ENCODE measurements around the gene TMPRSS3. TPM values are rescaled to one million over a fixed set of nuclear protein-coding genes. Genes with fewer than 3 reads are reported as not detected.

Gene TMPRSS3
- total RNA-seq, 3 donors from 2014 or later: 9.2 to 27.2 TPM; not detected in 1

GRCh38 chr21:42443181-42443785 is 47.4 kb upstream of the TMPRSS3 start:
- intact Hi-C loops (cut with DNase I; ENCODE audit: low total_unique reads): no loop called here
- DNase-seq (ENCODE audit: low spot score in 2 of 2): no peak
- Histone ChIP-seq H3K27ac (no peak overlapping the region), H3K4me1 (no peaks in the 10 kb centered on the region), H3K27me3 (no peaks in the 10 kb centered on the region), H3K4me3 (no peak overlapping the region), H3K9me3 (no peaks in the 10 kb centered on the region), H3K36me3 (no peaks in the 10 kb centered on the region)
- TF ChIP-seq POLR2AphosphoS5 (IDR thresholded peaks at IDR 0.05): no peak
- TF ChIP-seq CTCF (IDR thresholded peaks at IDR 0.05): no peak
- TF ChIP-seq POLR2A (IDR thresholded peaks at IDR 0.05): no peak

DNA sequence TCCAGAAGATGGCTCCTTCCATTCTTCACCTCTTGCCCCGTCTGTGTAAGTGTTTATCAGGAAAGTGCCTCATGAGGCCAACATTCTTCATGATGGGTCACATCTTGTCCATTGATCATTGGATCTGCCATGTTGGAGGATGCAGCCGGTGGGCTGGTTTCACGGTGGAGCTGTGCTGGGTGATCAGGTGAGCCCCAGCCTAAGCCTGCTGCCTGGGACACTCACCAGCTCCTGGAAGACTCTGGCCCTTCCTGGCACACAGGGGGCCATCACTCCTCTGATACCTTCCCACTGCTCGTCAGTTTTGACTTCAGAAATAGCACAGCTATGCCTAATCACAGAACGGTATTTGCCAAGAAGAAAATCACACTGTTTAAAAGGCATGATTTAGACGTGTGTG is 46.1 kb upstream of the TMPRSS3 start:
- Histone ChIP-seq H3K9me3 (no peaks in the 10 kb centered on the region), H3K4me1 (no peaks in the 10 kb centered on the region), H3K27me3 (peaks cover 0 to 6% of the 10 kb centered on the region in 2 donors), H3K36me3 (no peaks in the 10 kb centered on the region), H3K27ac (no peak overlapping the region), H3K4me3 (no peak overlapping the region)
- intact Hi-C loops (cut with DNase I; ENCODE audit: low total_unique reads): no loop called here
- DNase-seq (ENCODE audit: low spot score in 2 of 2): no peak
- TF ChIP-seq CTCF (IDR thresholded peaks at IDR 0.05) (no peak), POLR2A (IDR thresholded peaks at IDR 0.05) (no peak), POLR2AphosphoS5 (IDR thresholded peaks at IDR 0.05) (no peak)

GRCh38 chr21:42440187-42440792 is 44.4 kb upstream of the TMPRSS3 start:
- intact Hi-C loops (cut with DNase I; ENCODE audit: low total_unique reads): no loop called here
- H3K27me3 ChIP-seq: peaks cover 0 to 6% of the 10 kb centered on the region in 2 donors
- H3K9me3 ChIP-seq: no peaks in the 10 kb centered on the region
- H3K4me3 ChIP-seq: no peak overlapping the region
- DNase-seq (ENCODE audit: low spot score in 2 of 2): no peak
- H3K27ac ChIP-seq: no peak overlapping the region
- no peaks in the 10 kb centered on the region for H3K36me3 ChIP-seq
- TF ChIP-seq POLR2AphosphoS5 (IDR thresholded peaks at IDR 0.05) (no peak), CTCF (IDR thresholded peaks at IDR 0.05) (no peak), POLR2A (IDR thresholded peaks at IDR 0.05) (no peak)
- H3K4me1 ChIP-seq: no peaks in the 10 kb centered on the region

DNA sequence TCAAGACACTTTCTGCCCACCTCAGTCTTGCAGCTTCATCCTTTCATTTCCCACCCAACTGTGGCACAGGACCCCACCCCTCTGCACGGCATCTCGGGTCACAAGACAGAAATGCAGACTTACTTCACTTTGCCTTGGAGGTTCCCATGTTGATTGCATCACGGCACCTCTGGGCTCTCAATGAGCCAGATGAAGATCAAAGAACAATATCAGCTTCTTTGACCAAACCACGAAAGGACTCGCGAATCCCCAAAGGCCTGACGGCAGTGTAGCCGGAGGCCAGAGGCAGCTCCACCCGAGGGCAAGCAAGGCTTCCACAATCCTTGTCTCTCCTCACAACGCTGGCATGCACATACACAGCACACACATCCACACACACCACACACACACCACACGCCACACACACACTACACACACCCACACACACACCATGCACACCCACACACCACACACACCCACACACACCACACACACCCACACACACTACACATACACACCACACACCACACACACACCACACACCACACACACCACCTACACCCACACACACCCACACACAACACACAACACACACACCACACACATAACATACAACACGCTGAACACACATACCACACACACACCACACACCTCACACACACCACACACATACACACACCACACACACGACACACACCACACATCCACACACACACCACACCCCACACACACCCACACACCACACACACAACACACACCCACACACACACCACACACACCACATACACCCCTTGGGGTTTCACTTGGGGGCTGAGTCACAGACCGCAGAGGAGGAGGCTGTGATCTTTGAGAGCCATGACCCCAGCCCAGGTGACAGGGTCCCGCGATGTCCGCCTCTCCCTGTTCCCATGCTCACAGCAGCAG is 43.7 kb upstream of the TMPRSS3 start:
- no peak for TF ChIP-seq CTCF (IDR thresholded peaks at IDR 0.05)
- TF ChIP-seq POLR2AphosphoS5 (IDR thresholded peaks at IDR 0.05): no peak
- TF ChIP-seq POLR2A (IDR thresholded peaks at IDR 0.05): no peak
- peak in 1 of 2 donors; percentile 36 for DNase-seq (ENCODE audit: low spot score in 2 of 2)
- H3K4me3 ChIP-seq: no peak overlapping the region
- peaks cover 0 to 6% of the 10 kb centered on the region in 2 donors for H3K27me3 ChIP-seq
- intact Hi-C loops (cut with DNase I; ENCODE audit: low total_unique reads): no loop called here
- no peak overlapping the region for H3K27ac ChIP-seq
- no peaks in the 10 kb centered on the region for H3K9me3 ChIP-seq
- H3K4me1 ChIP-seq: no peaks in the 10 kb centered on the region
- no peaks in the 10 kb centered on the region for H3K36me3 ChIP-seq
